ENCODE data around the gene CROCC2.

The CROCC2 gene

DNA sequence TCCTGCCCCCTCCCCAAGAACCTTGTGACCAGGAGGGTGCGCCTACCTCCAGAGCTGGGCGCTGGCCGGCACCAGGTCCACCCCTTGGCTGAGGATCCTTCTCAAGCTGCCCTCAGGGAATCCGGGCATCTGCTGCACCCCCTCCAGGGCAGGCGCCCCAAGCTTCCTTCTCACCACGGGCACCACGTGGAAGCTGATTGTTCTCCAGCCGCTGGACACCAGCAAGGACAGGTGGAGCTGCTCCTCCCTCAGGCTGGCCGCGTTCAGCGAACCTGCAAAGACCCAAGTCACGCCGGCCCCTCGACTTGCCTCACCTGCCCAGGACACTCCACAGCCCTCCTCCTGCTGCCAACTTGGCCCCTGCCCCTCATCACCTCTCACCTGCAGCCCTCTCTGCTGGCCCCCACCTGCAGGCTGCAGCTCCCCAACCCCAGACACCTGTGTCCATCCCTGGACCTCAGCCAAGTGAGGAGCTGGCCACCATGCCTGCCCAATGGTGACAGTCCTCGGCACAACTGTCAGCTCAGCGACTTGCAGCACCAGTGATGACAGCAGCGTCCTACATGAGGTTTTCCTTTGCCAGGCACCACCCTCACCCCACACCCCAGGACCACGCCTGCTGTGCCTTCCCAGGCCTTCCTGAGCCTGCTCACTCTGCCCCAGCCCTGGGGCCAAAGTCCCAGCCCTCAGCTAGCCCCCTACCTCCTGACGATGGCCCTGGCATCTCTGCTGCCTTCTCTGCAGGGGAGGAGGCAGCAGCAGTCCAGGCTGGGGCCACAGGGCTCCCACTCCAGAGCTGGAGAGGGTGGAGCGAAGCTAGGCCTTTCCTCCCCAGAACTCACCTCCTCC, 14.4 kb upstream of the CROCC2 start:
- DNase-seq (ENCODE audit: low spot score), result no peak

DNA sequence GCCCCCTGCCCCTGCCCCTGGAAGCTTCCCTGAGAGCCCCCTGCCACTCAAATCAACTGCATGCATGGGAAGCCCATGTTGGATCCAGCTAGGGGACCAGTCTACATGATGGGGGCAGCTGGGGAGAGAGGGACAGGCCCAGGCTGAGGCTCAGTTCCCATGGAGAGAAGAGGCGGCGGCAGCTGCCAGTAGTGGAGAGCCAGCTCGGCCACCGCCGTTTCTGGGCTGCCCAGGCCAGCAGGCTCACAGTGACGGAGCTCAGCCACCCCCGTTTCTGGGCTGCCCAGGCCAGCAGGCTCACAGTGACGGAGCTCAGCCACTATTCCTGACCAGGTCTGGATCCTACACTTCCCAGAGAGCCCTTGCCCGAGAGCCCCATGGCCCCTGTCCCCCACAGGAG, 13.8 kb upstream of the CROCC2 start:
- no peak for DNase-seq (ENCODE audit: low spot score)

DNA sequence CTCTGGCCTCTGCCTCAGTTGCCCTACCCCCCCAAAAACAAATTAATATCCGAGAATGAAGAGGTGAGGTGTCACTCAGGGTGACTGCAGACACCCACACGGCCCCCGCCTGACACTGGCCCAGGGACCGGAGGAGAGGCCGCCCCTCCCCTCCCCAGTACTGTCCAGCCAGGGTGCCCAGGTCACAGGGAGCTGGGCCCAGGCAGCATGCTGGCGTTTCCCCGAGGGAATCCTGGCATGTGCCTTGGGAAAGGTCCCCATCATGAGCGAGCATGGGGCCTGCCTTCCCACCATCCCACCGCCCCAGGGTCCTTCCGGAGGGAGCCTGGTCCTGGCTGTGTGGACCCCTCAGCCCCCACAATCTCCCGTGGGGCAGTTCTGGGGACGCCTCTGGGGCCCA, 13.2 kb upstream of the CROCC2 start:
- no peak for DNase-seq (ENCODE audit: low spot score)

DNA sequence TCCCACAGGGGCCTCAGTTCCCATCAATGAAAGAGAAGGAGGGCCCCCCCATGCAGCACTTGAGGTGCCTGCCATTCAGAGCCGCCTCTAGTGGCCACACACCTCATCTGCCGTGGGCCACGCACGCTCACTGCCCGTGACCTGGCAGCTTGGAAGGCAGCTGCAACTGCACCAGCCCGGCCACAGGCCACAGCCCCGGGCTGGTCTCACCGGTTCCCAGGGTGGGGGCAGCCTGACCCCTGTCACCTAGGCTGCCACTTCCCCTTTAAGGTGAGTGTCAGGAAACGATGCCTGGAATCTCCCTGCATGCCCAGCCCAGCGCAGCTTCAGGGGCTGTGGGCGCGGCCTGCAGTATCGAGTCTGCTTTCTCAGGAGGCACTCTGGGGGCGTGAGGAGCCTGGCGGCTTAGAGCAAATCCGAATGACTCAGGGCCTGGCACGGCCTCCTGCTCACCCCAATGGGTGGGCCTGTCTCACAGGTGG, 12.7 kb upstream of the CROCC2 start:
- no peak for DNase-seq (ENCODE audit: low spot score)

DNA sequence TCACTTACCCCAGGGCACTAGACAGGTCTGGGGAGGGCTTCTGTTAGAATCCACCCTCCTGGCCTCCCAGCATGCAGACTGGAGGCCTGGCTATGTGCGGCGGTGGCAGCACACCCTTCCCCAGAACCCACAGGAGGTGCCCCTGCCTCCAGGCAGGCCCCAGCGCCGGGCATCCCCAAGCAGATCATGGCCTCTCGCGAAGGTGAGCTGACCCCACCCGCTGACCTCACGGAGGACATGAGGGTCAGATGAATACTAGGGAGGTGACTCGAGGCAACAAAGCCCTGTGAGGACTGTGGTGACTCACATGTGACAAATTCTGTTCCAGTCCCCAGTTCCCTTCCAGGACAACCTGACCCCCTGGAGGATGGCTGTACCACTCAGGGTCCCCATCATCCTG, 12.1 kb upstream of the CROCC2 start:
- DNase-seq (ENCODE audit: low spot score), result no peak

GRCh38 chr2:240894836-240895558, 11.1 kb upstream of the CROCC2 start:
- DNase-seq (ENCODE audit: low spot score), result no peak

- no peak for DNase-seq (ENCODE audit: low spot score)
Measured at GRCh38 chr2:240895656-240896388, 10.3 kb upstream of the CROCC2 start, which contains the start of gene MAB21L4. Gene MAB21L4, minus strand, starts transcription at chr2:240896156. Its CDS starts 159 bp downstream, at chr2:240895997.

DNA sequence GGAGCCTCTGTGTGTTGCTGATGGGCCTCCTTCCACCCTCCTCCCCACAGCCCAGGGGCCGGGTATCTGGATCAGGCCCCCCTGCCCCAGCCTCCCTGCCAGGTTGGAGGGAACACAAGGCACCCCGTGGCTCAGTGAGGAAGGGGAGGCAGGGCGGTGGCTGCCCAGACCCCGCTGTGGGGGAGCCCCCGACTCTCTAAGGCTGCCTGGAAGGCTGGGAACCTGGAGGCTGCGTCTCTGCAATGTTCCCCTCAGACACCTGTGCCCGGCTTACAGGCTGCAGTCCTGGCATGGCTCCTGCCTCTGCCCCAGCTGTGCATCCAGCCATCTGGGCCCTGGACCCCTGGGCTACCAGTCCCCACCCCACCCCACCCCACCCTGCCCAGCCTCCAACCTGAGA, 9.7 kb upstream of the CROCC2 start:
- no peak for DNase-seq (ENCODE audit: low spot score)

DNA sequence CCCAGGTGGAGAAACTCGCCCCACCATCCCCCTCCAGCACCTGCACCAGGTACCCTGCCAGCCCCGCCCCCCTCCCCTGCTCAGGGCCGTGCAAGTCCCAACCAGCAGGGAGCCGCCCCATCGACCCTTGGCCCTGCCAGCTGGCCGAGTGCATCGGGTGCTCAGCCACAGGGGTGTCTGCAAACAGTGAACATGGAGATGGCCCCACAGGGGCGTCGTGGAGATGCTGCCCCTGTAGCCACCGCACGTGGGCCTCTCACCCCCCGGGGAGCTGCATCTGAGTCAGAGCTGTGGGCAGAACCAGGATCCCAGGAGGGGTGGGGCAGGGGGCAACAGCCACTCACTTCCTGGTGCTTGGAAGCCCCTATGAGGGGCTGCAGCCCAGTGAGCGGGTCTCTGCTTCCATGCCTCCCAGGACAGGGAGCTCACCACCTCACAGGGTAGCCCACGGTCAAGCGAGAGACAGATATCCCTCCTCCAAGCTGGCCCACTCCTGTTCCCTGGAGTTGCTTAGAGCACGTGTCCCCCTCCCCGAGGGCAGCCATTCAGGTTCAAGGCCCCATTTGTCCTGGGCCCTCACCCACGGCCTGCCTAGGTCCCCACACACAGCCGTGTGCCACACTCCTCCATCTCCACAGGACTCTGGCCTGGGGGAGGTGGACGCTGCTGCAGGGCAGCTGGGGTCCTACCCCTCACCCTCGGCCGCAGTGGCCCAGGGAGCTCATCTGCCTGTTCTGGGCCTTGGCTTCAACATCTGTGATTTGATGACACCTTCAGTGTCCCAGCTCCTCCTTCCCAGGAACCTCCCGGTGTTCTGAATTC, 9.1 kb upstream of the CROCC2 start:
- no peak for DNase-seq (ENCODE audit: low spot score)

- peak; percentile 48 for DNase-seq (ENCODE audit: low spot score)
Measured at GRCh38 chr2:240898108-240898730, 7.9 kb upstream of the CROCC2 start.

DNA sequence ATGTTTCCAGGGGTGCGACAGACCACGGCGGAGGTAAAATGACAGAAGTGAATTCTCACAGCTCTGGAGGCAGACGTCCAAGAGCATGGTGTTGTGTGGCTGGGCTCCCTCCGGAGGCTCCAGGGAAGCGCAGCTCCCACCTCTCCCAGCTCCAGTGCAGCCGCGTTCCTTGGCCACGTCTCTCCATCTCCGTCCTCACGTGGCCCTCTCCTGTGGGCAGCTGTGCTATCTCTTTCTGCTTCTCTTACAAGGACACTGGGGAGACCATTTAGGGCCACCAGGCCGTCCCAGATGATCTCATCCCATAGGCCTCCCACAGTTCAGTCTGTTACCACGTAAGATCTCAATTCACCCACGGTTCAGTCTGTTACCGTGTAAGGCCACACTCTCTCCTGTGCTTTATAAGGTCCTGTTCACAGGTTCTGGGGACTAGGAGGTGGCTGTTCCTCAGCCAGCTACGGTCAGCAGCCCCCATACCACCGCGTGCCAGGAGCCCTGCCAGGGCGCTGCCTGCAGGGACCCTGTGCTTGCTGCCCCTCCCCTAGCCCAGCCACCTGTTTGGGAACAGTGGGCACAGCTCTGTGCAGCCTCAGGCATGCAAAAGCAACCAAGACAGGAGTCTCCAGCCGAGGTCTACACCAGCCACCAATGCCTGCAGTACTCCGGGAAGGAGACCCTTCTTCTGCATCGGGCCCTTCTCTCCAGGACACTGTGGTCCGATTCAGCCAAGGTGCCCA, 7.2 kb upstream of the CROCC2 start:
- DNase-seq (ENCODE audit: low spot score), result no peak

DNA sequence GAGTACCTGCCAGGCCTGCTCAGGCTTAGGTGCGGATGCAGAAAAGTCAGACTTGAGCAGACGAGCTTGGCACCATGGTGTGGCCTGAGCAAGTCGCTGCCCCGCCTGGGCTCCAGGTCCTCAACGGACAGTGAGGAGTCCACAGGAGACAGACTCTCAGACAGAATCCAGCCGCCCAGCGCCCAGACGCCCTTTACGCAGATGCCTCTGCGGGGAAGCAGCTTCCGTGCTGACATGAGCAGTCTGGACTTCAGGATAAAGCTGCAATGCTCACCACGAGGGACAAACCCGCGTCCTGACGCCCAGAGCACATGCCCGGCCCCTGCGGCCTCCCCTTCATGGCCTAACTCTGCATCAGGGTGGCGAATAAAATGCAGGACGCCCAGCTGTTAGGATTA, 6.7 kb upstream of the CROCC2 start:
- DNase-seq (ENCODE audit: low spot score), result no peak

DNA sequence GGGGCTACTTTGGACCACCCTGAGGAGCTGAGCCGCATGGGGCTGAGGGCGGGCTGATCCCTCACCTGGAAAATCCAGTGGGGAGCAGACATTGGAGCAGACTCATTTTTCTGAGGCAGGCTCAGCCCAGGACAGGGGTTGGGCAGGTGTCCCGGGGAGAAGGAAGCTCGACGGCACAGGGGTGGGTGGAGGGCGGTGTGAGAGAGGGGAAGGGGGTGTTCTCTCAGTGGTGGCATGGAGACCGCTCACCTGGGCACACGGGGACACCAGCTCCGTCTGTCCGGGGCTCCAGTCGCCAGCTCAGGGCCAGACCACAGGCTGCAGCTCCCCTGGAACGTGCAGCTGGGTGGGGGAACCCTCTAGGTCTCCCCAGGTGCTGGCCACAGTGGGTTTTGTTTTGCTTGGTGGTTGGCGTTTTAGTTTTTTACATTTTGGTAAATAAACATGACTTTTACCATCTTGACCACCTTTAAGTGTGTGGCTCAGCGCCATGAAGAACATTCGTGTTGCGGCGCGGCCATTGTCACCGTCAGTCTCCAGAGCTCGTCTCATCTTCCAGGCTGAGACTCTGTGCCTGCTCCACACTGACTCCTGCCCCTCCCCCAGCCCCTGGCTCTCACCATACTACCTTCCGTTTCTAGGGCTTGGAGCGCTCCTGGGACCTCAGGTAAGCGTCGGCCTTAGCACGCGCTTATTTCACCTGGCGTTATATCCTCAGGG, 5.8 kb upstream of the CROCC2 start:
- no peak for DNase-seq (ENCODE audit: low spot score)

DNA sequence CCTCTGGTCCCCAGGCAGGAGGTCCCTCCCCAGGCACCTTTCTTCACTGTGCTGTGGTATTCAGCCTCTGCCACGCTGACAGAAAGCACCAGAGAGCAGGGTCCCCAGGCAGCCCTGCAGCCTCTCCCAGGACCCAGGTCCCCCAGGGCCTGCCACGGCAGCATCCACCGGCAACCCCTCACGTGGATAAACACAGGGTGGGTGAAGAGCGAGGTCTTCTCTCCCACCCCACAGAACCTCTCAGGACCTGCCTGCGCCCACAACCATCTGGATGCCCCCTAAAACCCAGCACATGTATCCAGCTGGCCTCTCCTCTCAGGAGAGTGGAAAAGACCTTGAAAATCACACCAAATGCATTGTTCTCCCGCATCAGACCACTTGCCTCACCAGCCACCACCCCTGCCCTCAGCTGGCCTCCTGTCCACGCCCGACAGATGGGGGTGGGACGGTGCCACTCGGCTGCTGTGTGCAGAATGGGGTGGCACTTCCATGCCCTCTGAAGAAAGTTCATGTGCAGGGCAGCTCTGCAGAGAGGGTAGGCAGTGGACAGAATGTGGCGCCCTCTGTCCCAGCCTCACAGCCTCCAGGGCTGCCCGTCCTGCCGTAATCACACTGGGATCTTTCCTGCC, 4.0 kb upstream of the CROCC2 start:
- no peak for DNase-seq (ENCODE audit: low spot score)

DNA sequence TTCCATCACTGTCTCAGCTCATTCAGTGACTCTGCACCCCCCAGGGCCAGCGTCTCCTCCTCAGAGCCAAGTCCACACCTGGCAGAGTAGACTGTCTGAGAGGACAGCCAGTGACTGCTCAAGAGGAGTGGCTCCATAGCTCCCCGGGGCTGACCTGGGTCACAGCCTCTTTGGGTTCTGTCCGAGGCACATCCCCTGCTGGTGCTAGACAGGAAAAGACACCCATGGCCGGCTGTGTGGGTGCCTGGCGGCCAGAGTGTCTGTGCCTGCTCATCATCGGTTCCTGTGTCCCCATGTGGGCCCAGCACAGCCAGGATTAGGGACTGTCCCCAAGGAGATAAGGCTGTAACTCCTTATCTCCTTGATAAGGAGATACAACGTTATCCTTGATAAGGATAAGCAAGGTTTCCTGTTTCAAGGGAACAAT, 3.5 kb upstream of the CROCC2 start:
- no peak for DNase-seq (ENCODE audit: low spot score)

GRCh38 chr2:240903191-240904060, 2.7 kb upstream of the CROCC2 start:
- no peak for DNase-seq (ENCODE audit: low spot score)

DNA sequence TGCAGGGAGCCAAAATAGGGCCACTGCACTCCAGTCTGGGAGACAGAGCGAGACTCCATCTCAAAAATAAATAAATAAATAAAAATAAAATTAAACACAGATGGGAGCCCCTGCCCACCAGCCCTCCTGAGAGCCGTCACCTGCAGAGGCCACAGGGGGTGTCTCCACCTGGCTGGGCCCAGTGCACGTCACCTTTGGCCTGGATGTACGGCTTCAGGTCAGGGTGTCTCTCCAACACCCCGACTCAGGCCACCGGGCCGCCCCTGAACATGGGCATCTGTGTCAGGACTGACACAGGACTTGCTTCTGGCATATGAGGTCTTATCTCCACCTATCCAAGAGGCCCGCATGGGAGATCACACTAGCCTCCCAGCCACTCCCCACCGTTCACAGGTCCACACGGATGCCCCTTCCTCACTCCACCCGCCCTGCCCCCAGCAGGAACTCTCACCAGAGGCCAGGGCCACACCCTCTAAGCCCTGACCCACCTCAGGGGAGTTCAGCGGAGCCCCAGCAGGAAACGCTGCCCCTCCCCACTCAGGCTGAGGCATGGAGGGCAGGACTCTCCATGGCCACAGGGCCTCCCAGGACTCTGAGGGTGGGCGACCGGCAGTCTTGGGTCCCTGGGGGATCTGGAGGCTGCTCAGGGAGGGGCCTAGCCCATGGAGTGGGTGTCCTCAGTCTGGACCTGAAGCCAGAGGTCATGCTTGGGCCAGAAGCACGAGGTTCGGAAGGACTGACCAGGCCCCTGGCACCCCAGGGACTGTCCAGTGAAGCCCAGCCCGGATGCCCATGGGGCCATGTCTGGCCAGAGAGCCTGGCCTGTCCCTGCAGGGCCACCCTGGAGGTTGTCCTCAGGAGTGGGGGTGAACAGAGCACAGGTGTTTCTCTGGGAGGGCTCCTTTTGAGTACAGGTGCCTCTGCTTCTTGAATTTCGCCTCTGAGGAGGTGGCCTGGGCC, 1.6 kb upstream of the CROCC2 start:
- DNase-seq (ENCODE audit: low spot score), result no peak

All from kidney capillary endothelial cell (primary cell).